ENCODE data around the gene RNF222. TPM values are rescaled to one million over a fixed set of nuclear protein-coding genes. Genes with fewer than 3 reads are reported as not detected.

The RNF222 gene
- polyA plus RNA-seq, 1 donor (not counting 4 experiments of a cell fraction or from before 2014, with no cell fraction given): 0.18 TPM

- no peak overlapping the region for H3K9ac ChIP-seq (ENCODE audit: control insufficient read depth, extremely low read depth, insufficient read depth, low read length)
- H3K4me3 ChIP-seq (ENCODE audit: control insufficient read depth in 2 of 3, extremely low read depth in 1 of 3, insufficient read depth in 2 of 3, low read depth in 1 of 3, low read length in 3 of 3): no peak overlapping the region
- no peak overlapping the region for H3K4me2 ChIP-seq (ENCODE audit: control insufficient read depth, extremely low read depth, insufficient read depth, low read depth, low read length)
- H3K27ac ChIP-seq (ENCODE audit: control insufficient read depth, insufficient read depth, low read length): no peak overlapping the region
- H3K27me3 ChIP-seq (ENCODE audit: control insufficient read depth, extremely low read depth, insufficient read depth, low read length): no peaks in the 10 kb centered on the region
- no peak for DNase-seq (ENCODE audit: low read depth, low spot score)
- H3K4me1 ChIP-seq (ENCODE audit: control insufficient read depth, extremely low read depth, insufficient read depth, low read length): peaks cover 18% of the 10 kb centered on the region
- no peaks in the 10 kb centered on the region for H3K79me2 ChIP-seq (ENCODE audit: control insufficient read depth, insufficient read depth, low read length)
- no peaks in the 10 kb centered on the region for H4K20me1 ChIP-seq (ENCODE audit: control insufficient read depth, extremely low read depth, insufficient read depth, low read length)
- FAIRE-seq: no peak
- dilution Hi-C loops (cut with MboI; ENCODE audit: extremely low pct_ligation_motif_present, low sequenced_read_pairs): no loop called here
- H2AFZ ChIP-seq (ENCODE audit: control insufficient read depth, low read length): no peak overlapping the region
- no peaks in the 10 kb centered on the region for H3K9me3 ChIP-seq (ENCODE audit: control insufficient read depth, low read depth, low read length)
- TF ChIP-seq CTCF (optimal IDR thresholded peaks at IDR 0.05 in 1 of 3, IDR thresholded peaks at IDR 0.05 in 1 of 3, conservative IDR thresholded peaks at IDR 0.05 in 1 of 3; ENCODE audit: extremely low read depth in 1 of 3, insufficient read depth in 2 of 3, low read length in 3 of 3): no peak
- TF ChIP-seq EZH2 (IDR thresholded peaks at IDR 0.05; ENCODE audit: low read length): no peak
- H3K9me1 ChIP-seq (ENCODE audit: control insufficient read depth, extremely low read depth, insufficient read depth, low read length): no peaks in the 10 kb centered on the region
- no peaks in the 10 kb centered on the region for H3K36me3 ChIP-seq (ENCODE audit: control insufficient read depth in 2 of 2, extremely low read depth in 1 of 2, insufficient read depth in 2 of 2, low read length in 2 of 2)
Measured at GRCh38 chr17:8412089-8412488, 14.5 kb upstream of the RNF222 start.

- dilution Hi-C loops (cut with MboI; ENCODE audit: extremely low pct_ligation_motif_present, low sequenced_read_pairs): no loop called here
- H3K9me1 ChIP-seq (ENCODE audit: control insufficient read depth, extremely low read depth, insufficient read depth, low read length): no peaks in the 10 kb centered on the region
- H3K79me2 ChIP-seq (ENCODE audit: control insufficient read depth, insufficient read depth, low read length): no peaks in the 10 kb centered on the region
- H3K4me2 ChIP-seq (ENCODE audit: control insufficient read depth, extremely low read depth, insufficient read depth, low read depth, low read length): peak overlapping the region; percentile 30
- peak overlapping the region; percentile 42 for H2AFZ ChIP-seq (ENCODE audit: control insufficient read depth, low read length)
- H4K20me1 ChIP-seq (ENCODE audit: control insufficient read depth, extremely low read depth, insufficient read depth, low read length): no peaks in the 10 kb centered on the region
- no peak overlapping the region for H3K27ac ChIP-seq (ENCODE audit: control insufficient read depth, insufficient read depth, low read length)
- peak overlapping the region in 1 of 3 experiments; percentile 34 for H3K4me3 ChIP-seq (ENCODE audit: control insufficient read depth in 2 of 3, extremely low read depth in 1 of 3, insufficient read depth in 2 of 3, low read depth in 1 of 3, low read length in 3 of 3)
- peaks cover 18% of the 10 kb centered on the region for H3K4me1 ChIP-seq (ENCODE audit: control insufficient read depth, extremely low read depth, insufficient read depth, low read length)
- no peak overlapping the region for H3K9ac ChIP-seq (ENCODE audit: control insufficient read depth, extremely low read depth, insufficient read depth, low read length)
- no peaks in the 10 kb centered on the region for H3K36me3 ChIP-seq (ENCODE audit: control insufficient read depth in 2 of 2, extremely low read depth in 1 of 2, insufficient read depth in 2 of 2, low read length in 2 of 2)
- TF ChIP-seq EZH2 (IDR thresholded peaks at IDR 0.05; ENCODE audit: low read length) (no peak), CTCF (optimal IDR thresholded peaks at IDR 0.05 in 1 of 3, IDR thresholded peaks at IDR 0.05 in 1 of 3, conservative IDR thresholded peaks at IDR 0.05 in 1 of 3; ENCODE audit: extremely low read depth in 1 of 3, insufficient read depth in 2 of 3, low read length in 3 of 3) (no peak)
- no peak for FAIRE-seq
- no peaks in the 10 kb centered on the region for H3K9me3 ChIP-seq (ENCODE audit: control insufficient read depth, low read depth, low read length)
- no peaks in the 10 kb centered on the region for H3K27me3 ChIP-seq (ENCODE audit: control insufficient read depth, extremely low read depth, insufficient read depth, low read length)
- no peak for DNase-seq (ENCODE audit: low read depth, low spot score)
Measured at GRCh38 chr17:8410883-8411238, 13.2 kb upstream of the RNF222 start.
